Suppressor macrophage (primary cell): ENCODE data around the gene TOR1AIP1.
"Not testable (repeated sequence)": the region's sequence is repeated elsewhere in the genome, so short reads cannot be mapped to it uniquely, and the experiment has no call there.

Experiments used
- DNase-seq, 4 experiments: peaks; one replicate each; pipeline ENCODE4 v3.0.0-alpha.2; 2020 to 2022

TOR1AIP1 gene

GRCh38 chr1:179937668-179938254 lies 55.7 kb downstream of the TOR1AIP1 start:
- no peak for DNase-seq

DNA sequence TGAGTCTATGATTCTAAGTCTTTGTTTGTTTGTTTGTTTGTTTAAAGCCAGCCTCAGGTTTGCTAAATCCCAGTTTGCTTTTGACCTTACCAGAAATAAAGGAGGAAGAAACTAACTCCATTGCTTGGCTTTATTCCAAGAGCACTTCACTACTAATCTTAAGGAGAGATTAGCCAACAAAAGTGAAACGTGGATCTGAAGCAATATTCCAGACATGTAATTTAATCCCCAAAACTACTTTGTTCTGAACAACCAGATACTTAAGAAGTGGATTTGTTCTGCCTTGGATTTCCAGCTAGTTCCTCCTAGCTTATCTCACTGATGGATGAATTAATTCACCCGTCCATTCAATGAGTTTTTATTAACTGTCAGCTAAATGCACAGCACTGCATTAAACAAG lies 56.7 kb downstream of the TOR1AIP1 start:
- DNase-seq = peak in 2 of 4 experiments; percentile 57 to 67

- DNase-seq = no peak
Measured at GRCh38 chr1:179939941-179940340, 57.9 kb downstream of the TOR1AIP1 start.

- no peak for DNase-seq
Measured at GRCh38 chr1:179941454-179941853, 59.4 kb downstream of the TOR1AIP1 start.

DNA sequence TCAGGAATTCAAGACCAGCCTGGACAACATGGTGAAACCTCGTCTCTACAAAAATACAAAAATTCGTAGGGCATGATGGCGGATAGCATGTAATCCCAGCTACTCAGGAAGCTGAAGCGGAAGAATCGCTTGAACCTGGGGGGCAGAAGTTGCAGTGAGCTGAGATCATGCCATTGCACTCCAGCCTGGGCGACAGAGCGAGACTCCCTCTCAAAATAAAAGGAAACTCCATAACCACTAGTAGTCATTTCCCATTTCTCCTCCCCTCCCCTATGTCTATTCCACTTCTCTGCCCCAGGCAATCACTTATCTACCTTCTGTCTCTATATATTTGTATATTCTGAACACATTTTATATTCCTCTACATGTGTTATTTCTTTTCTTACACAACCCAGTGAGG lies 68.6 kb downstream of the TOR1AIP1 start:
- DNase-seq = peak; percentile 46 to 70 (median 66)

- peak in 3 of 4 experiments; percentile 8 to 40 (median 21) for DNase-seq
Measured at GRCh38 chr1:179951383-179952144, 69.5 kb downstream of the TOR1AIP1 start.

GRCh38 chr1:179952186-179952585 lies 70.1 kb downstream of the TOR1AIP1 start:
- peak; percentile 18 to 76 (median 64) for DNase-seq

GRCh38 chr1:179953974-179954492 lies 71.9 kb downstream of the TOR1AIP1 start:
- peak; percentile 53 to 73 (median 66) for DNase-seq

- DNase-seq = peak; percentile 98 to 99 (median 99)
Measured at GRCh38 chr1:179954493-179955286, 72.6 kb downstream of the TOR1AIP1 start, which contains the start of gene CEP350. Gene CEP350, plus strand, starts transcription at chr1:179954810. Its CDS starts 31,372 bp downstream, at chr1:179986182.

- DNase-seq = peak in 3 of 4 experiments; percentile 30 to 63 (median 63)
Measured at GRCh38 chr1:179955287-179955680, 73.2 kb downstream of the TOR1AIP1 start.

DNA sequence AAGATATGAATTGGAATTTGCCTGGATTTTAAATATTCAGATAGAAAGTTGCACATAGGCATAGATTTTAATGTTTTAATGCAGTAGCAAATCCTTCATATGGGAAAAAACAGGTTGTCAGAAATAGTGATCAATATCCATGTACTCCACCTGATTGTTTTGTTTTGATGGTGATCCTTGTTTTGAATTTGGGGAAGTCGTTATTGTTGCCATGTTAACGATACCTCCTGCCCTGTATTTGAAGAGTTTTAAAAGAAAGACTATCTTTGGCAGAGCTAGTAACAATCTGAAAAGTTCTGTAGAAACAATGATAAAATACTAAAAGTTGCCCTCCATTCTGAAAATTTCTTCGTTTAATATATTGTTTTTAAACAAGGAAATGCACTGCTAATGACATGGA lies 73.6 kb downstream of the TOR1AIP1 start:
- DNase-seq = peak in 2 of 4 experiments; percentile 19 to 24

GRCh38 chr1:179958359-179958758 lies 76.3 kb downstream of the TOR1AIP1 start:
- no peak for DNase-seq

GRCh38 chr1:179962168-179962567 lies 80.1 kb downstream of the TOR1AIP1 start:
- not testable (repeated sequence) for DNase-seq

GRCh38 chr1:179966551-179966950 lies 84.5 kb downstream of the TOR1AIP1 start:
- no peak for DNase-seq

GRCh38 chr1:179968284-179968993 lies 86.4 kb downstream of the TOR1AIP1 start:
- DNase-seq = no peak

DNA sequence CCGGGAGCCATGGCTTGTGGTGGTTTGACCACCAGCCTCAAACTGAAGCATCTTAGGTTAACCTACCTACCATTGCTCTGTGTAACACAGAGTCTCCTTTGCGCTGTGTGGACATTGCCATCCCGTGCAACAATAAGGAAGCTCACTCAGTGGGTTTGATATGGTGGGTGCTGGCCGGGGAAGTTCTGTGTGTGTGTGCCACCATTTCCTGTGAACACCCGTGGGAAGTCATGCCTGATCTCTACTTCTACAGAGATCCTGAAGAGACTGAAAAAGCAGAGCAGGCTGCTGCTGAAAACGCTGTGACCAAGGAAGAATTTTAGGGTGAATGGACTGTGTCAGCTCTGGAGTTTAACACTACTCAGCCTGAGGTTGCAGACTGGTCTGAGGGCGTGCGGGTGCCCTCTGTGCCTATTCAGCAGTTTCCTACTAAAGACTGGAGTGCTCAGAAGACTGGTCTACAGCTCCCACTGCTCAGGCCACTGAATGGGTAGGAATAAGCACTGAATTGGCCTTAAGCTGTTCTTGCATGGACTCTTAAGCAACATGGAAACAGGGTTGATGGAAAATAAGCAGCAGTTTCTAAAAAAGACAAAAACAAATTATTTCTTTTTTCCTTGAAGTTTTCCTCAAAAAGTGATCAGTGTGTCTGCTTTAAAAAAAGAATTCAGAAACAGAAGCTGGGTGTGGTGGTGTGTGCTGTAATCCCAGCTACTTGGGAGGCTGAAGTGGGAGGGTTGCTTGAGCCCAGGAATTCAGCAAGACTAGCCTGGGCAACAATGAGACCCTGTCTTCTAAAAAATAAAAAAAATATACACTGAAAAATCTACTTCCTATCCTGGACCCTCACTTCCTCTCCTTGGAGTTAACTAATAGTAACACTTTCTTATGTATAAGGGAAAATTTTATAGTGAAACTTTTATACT lies 87.2 kb downstream of the TOR1AIP1 start:
- DNase-seq = peak in 2 of 4 experiments; percentile 7 to 18
